Naive B cell (primary cell): ENCODE data around the gene CCDC40. TPM values are rescaled to one million over a fixed set of nuclear protein-coding genes. Genes with fewer than 3 reads are reported as not detected.
"Not testable (repeated sequence)": the region's sequence is repeated elsewhere in the genome, so short reads cannot be mapped to it uniquely, and the experiment has no call there.

Experiments used
- ATAC-seq, 2 donors: fragments of 150-1000 bp; cut with Tn5 transposase; 2 replicates each; pipeline ENCODE4 v1.10.0; 2021; ENCODE audit warnings: low read depth in 2 of 2, mild to moderate bottlenecking in 2 of 2, moderate library complexity in 2 of 2
- DNase-seq: peaks from one replicate; pipeline ENCODE4 v3.0.0; 2022
- H3K27ac Mint-ChIP-seq, 6 donors: one replicate each; pipeline ENCODE4 v1.8.0; 2020 to 2022; ENCODE audit warnings: mild to moderate bottlenecking in 6 of 6, mixed read lengths in 6 of 6, moderate library complexity in 5 of 6, inconsistent platforms in 2 of 6
- H3K27me3 Mint-ChIP-seq, 3 donors: one replicate each; pipeline ENCODE4 v1.8.0; 2021 to 2022; ENCODE audit warnings: mixed read lengths in 3 of 3, mild to moderate bottlenecking in 1 of 3
- H3K36me3 Mint-ChIP-seq, 2 donors: one replicate each; pipeline ENCODE4 v1.8.0; 2020 to 2022; ENCODE audit warnings: mixed read lengths in 2 of 2, inconsistent platforms in 1 of 2, mild to moderate bottlenecking in 1 of 2
- H3K4me1 Mint-ChIP-seq, 3 donors: one replicate each; pipeline ENCODE4 v1.8.0; 2020 to 2022; ENCODE audit warnings: mixed read lengths in 3 of 3, inconsistent platforms in 1 of 3, mild to moderate bottlenecking in 1 of 3, moderate library complexity in 1 of 3
- H3K4me3 Mint-ChIP-seq, 8 donors: one replicate each; pipeline ENCODE4 v1.8.0; 2020 to 2022; ENCODE audit warnings: mild to moderate bottlenecking in 8 of 8, mixed read lengths in 8 of 8, moderate library complexity in 8 of 8, inconsistent platforms in 2 of 8
- H3K9me3 Mint-ChIP-seq, 7 donors: one replicate each; pipeline ENCODE4 v1.8.0; 2020 to 2022; ENCODE audit warnings: mixed read lengths in 7 of 7, mild to moderate bottlenecking in 5 of 7, inconsistent platforms in 2 of 7, moderate library complexity in 1 of 7
- polyA plus RNA-seq, 6 donors: library from polyadenylated mRNA; unstranded; fragments of 300-500 nt; fragmentation: Illumina TruSeq; gene quantifications; one replicate each; pipeline ENCODE4 v1.2.3, GENCODE V29; 2021; ENCODE audit warnings: low read depth in 6 of 6

CCDC40 gene
- polyA plus RNA-seq, 6 donors from 2014 or later = not detected

- Mint-ChIP-seq H3K27me3 (peaks cover 0 to 9% (median 3%) of the 10 kb centered on the region in 3 donors), H3K9me3 (no peaks in the 10 kb centered on the region), H3K27ac (peak overlapping the region in 3 of 6 donors; percentile 74 to 95 (median 88)), H3K4me1 (peaks cover 22 to 49% (median 41%) of the 10 kb centered on the region in 3 donors), H3K36me3 (no peaks in the 10 kb centered on the region), H3K4me3 (peak overlapping the region; percentile 56 to 87 (median 75))
- ATAC-seq (no peak), DNase-seq (no peak)
These were observed 43.6 kb upstream of the CCDC40 start for GRCh38 chr17:79992649-79993389.

- DNase-seq (no peak), ATAC-seq (no peak)
- Mint-ChIP-seq H3K4me3 (peak overlapping the region in 6 of 8 donors; percentile 12 to 76 (median 64)), H3K27me3 (peaks cover 0 to 9% (median 3%) of the 10 kb centered on the region in 3 donors), H3K4me1 (peaks cover 22 to 50% (median 42%) of the 10 kb centered on the region in 3 donors), H3K9me3 (no peaks in the 10 kb centered on the region), H3K36me3 (no peaks in the 10 kb centered on the region), H3K27ac (peak overlapping the region in 3 of 6 donors; percentile 21 to 74 (median 70))
These were observed 42.8 kb upstream of the CCDC40 start for GRCh38 chr17:79993390-79994227.

- not testable (repeated sequence) for H3K9me3 Mint-ChIP-seq, H3K27me3 Mint-ChIP-seq, H3K36me3 Mint-ChIP-seq, DNase-seq, ATAC-seq
- Mint-ChIP-seq H3K4me3 (peak overlapping the region in 1 of 8 donors; percentile 19), H3K27ac (peak overlapping the region in 1 of 6 donors; percentile 70), H3K4me1 (peaks cover 22 to 50% (median 44%) of the 10 kb centered on the region in 3 donors)
These were observed 42.2 kb upstream of the CCDC40 start for GRCh38 chr17:79994228-79994569.

- DNase-seq = no peak
- Mint-ChIP-seq H3K36me3 (no peaks in the 10 kb centered on the region), H3K27ac (no peak overlapping the region), H3K4me3 (no peak overlapping the region), H3K4me1 (peaks cover 22 to 50% (median 44%) of the 10 kb centered on the region in 3 donors), H3K9me3 (no peaks in the 10 kb centered on the region), H3K27me3 (peaks cover 0 to 9% (median 3%) of the 10 kb centered on the region in 3 donors)
- ATAC-seq = no peak
These were observed 41.8 kb upstream of the CCDC40 start for GRCh38 chr17:79994602-79995001.

GRCh38 chr17:79995696-79996095 lies 40.7 kb upstream of the CCDC40 start:
- Mint-ChIP-seq H3K36me3 (no peaks in the 10 kb centered on the region), H3K4me1 (peaks cover 22 to 46% (median 44%) of the 10 kb centered on the region in 3 donors), H3K4me3 (peak overlapping the region in 1 of 8 donors; percentile 33), H3K27me3 (peaks cover 0 to 9% (median 3%) of the 10 kb centered on the region in 3 donors), H3K9me3 (no peaks in the 10 kb centered on the region), H3K27ac (peak overlapping the region in 3 of 6 donors; percentile 3 to 88 (median 7))
- no peak for ATAC-seq
- no peak for DNase-seq

GRCh38 chr17:79996291-79996690 lies 40.2 kb upstream of the CCDC40 start:
- Mint-ChIP-seq H3K4me1 (peaks cover 19 to 41% (median 40%) of the 10 kb centered on the region in 3 donors), H3K27me3 (peaks cover 0 to 9% (median 3%) of the 10 kb centered on the region in 3 donors), H3K36me3 (no peaks in the 10 kb centered on the region), H3K9me3 (no peaks in the 10 kb centered on the region), H3K4me3 (peak overlapping the region in 4 of 8 donors; percentile 22 to 85 (median 62)), H3K27ac (peak overlapping the region in 4 of 6 donors; percentile 83 to 97 (median 88))
- DNase-seq = no peak
- no peak for ATAC-seq

- peak; percentile 97 for ATAC-seq
- H3K9me3 Mint-ChIP-seq = no peaks in the 10 kb centered on the region
- peak overlapping the region; percentile 59 to 85 (median 81) for H3K4me3 Mint-ChIP-seq
These were observed 39.3 kb upstream of the CCDC40 start for GRCh38 chr17:79997011-79997660.

GRCh38 chr17:80000136-80000535 lies 36.3 kb upstream of the CCDC40 start:
- H3K4me3 Mint-ChIP-seq = no peak overlapping the region
- peaks cover 10 to 23% (median 18%) of the 10 kb centered on the region in 3 donors for H3K4me1 Mint-ChIP-seq
- H3K27ac Mint-ChIP-seq = peak overlapping the region in 1 of 6 donors; percentile 28
- DNase-seq (no peak), ATAC-seq (no peak)
- H3K9me3 Mint-ChIP-seq = no peaks in the 10 kb centered on the region
- H3K36me3 Mint-ChIP-seq = no peaks in the 10 kb centered on the region
- no peaks in the 10 kb centered on the region for H3K27me3 Mint-ChIP-seq

More at GRCh38 chr17:79997011-79997660, 39.3 kb upstream of the CCDC40 start:
- peak; percentile 79 for DNase-seq
- Mint-ChIP-seq H3K27ac (peak overlapping the region; percentile 83 to 98 (median 94)), H3K27me3 (peaks cover 0 to 9% (median 3%) of the 10 kb centered on the region in 3 donors), H3K4me1 (peaks cover 16 to 41% (median 37%) of the 10 kb centered on the region in 3 donors), H3K36me3 (no peaks in the 10 kb centered on the region)

- peaks cover 0 to 4% (median 0%) of the 10 kb centered on the region in 3 donors for H3K27me3 Mint-ChIP-seq
- no peak overlapping the region for H3K27ac Mint-ChIP-seq
- DNase-seq = no peak
- no peak overlapping the region for H3K4me3 Mint-ChIP-seq
- peaks cover 15 to 27% (median 23%) of the 10 kb centered on the region in 3 donors for H3K4me1 Mint-ChIP-seq
- H3K36me3 Mint-ChIP-seq = no peaks in the 10 kb centered on the region
- no peaks in the 10 kb centered on the region for H3K9me3 Mint-ChIP-seq
- ATAC-seq = no peak
These were observed 35.3 kb upstream of the CCDC40 start for GRCh38 chr17:80000981-80001775.

GRCh38 chr17:80002070-80002641 lies 34.3 kb upstream of the CCDC40 start:
- H3K4me1 Mint-ChIP-seq = peaks cover 11 to 19% (median 15%) of the 10 kb centered on the region in 3 donors
- ATAC-seq (no peak), DNase-seq (no peak)
- H3K27me3 Mint-ChIP-seq = peaks cover 0 to 6% (median 0%) of the 10 kb centered on the region in 3 donors
- no peak overlapping the region for H3K4me3 Mint-ChIP-seq
- H3K9me3 Mint-ChIP-seq = no peaks in the 10 kb centered on the region
- H3K36me3 Mint-ChIP-seq = no peaks in the 10 kb centered on the region
- H3K27ac Mint-ChIP-seq = no peak overlapping the region

- no peaks in the 10 kb centered on the region for H3K36me3 Mint-ChIP-seq
- H3K4me3 Mint-ChIP-seq = no peak overlapping the region
- ATAC-seq (no peak), DNase-seq (no peak)
- no peak overlapping the region for H3K27ac Mint-ChIP-seq
- H3K27me3 Mint-ChIP-seq = peaks cover 0 to 6% (median 0%) of the 10 kb centered on the region in 3 donors
- no peaks in the 10 kb centered on the region for H3K9me3 Mint-ChIP-seq
- peaks cover 7 to 11% (median 7%) of the 10 kb centered on the region in 3 donors for H3K4me1 Mint-ChIP-seq
These were observed 33.6 kb upstream of the CCDC40 start for GRCh38 chr17:80002690-80003490.
